ENCODE results near the gene SLU7. TPM values are rescaled to one million over a fixed set of nuclear protein-coding genes. Genes with fewer than 3 reads are reported as not detected.

SLU7 gene
- total RNA-seq, 1 donor from 2014 or later = 37.8 TPM

Other genes starting within 250 kb of the SLU7 start
- gene FABP6, start 189.6 kb downstream of the SLU7 start, total RNA-seq = not detected in 2 replicates
- gene CCNJL, start 106.5 kb downstream of the SLU7 start, total RNA-seq = not detected in 2 replicates
- gene C1QTNF2, start 48.5 kb downstream of the SLU7 start, total RNA-seq = not detected in 2 replicates
- gene FAM200C, start 19.0 kb downstream of the SLU7 start, total RNA-seq = 1.0 TPM in 2 replicates
- gene PTTG1, start 2.8 kb upstream of the SLU7 start, total RNA-seq = 142 and 145 TPM in 2 replicates